Ovary (tissue), 3 donors: ENCODE data around the gene NAV2.

Experiments used
- CTCF ChIP-seq, 3 donors: fragments of 450-650 bp in 2 of 3; fragments of 200-600 bp in 1 of 3; IDR thresholded peaks; one replicate each; pipeline versions ENCODE4 v1.5.1 to v1.8.0; 2016 to 2022; ENCODE audit warnings: antibody characterized with exemption in 3 of 3, mild to moderate bottlenecking in 1 of 3
- EP300 ChIP-seq: sonication (generic); formaldehyde crosslinking; IDR thresholded peaks from one replicate; pipeline ENCODE4 v1.6.1; 2017; ENCODE audit warnings: antibody characterized with exemption
- donor health status: DM: no; HTN: no; CAD: no.

GRCh38 chr11:20131788-20132666 is 419.4 kb downstream of the NAV2 start:
- TF ChIP-seq EP300 (no peak), CTCF (IDR thresholded peaks at IDR 0.05) (peak; percentile 76 to 89 (median 88))
